Astrocyte of the spinal cord (primary cell): Measurements from ENCODE around the gene POLR1E.

Experiments used
- DNase-seq: peaks from one replicate; pipeline ENCODE4 v3.0.0; 2011; ENCODE audit warnings: low read depth, low spot score
- H3K4me3 ChIP-seq: 2 replicates; pipeline ENCODE4 v1.5.1; 2011; ENCODE audit warnings: low read depth, mild to moderate bottlenecking, low read length, moderate library complexity
- CTCF ChIP-seq: IDR thresholded peaks from 2 replicates; pipeline ENCODE4 v1.5.1; 2012; ENCODE audit warnings: low read depth, mild to moderate bottlenecking, low read length, inconsistent platforms
- in situ Hi-C: cut with HindIII; loops from 2 replicates; pipeline ENCODE4 v1.10.0; 2017; ENCODE audit warnings: low sequenced_read_pairs

Gene POLR1E

GRCh38 chr9:37442556-37442955 lies 43.2 kb upstream of the POLR1E start:
- no peak for DNase-seq
- no peak overlapping the region for H3K4me3 ChIP-seq
- in situ Hi-C loops = no loop called here
- TF ChIP-seq CTCF = no peak

GRCh38 chr9:37443566-37443965 lies 42.2 kb upstream of the POLR1E start:
- TF ChIP-seq CTCF = no peak
- no peak for DNase-seq
- no peak overlapping the region for H3K4me3 ChIP-seq
- in situ Hi-C loops = no loop called here

- H3K4me3 ChIP-seq = no peak overlapping the region
- no peak for DNase-seq
- TF ChIP-seq CTCF = no peak
- in situ Hi-C loops = no loop called here
Measured at GRCh38 chr9:37444890-37445289, 40.9 kb upstream of the POLR1E start.

- no peak for DNase-seq
- in situ Hi-C loops = no loop called here
- no peak overlapping the region for H3K4me3 ChIP-seq
- TF ChIP-seq CTCF = no peak
Measured at GRCh38 chr9:37445832-37446231, 39.9 kb upstream of the POLR1E start.

- no peak for TF ChIP-seq CTCF
- in situ Hi-C loops = no loop called here
- no peak for DNase-seq
- H3K4me3 ChIP-seq = no peak overlapping the region
Measured at GRCh38 chr9:37446401-37446800, 39.3 kb upstream of the POLR1E start.

GRCh38 chr9:37447111-37447510 lies 38.6 kb upstream of the POLR1E start:
- in situ Hi-C loops = no loop called here
- TF ChIP-seq CTCF = no peak
- DNase-seq = no peak

GRCh38 chr9:37449862-37450632 lies 35.7 kb upstream of the POLR1E start:
- no peak for TF ChIP-seq CTCF
- in situ Hi-C loops = no loop called here
- DNase-seq = no peak
- no peak overlapping the region for H3K4me3 ChIP-seq

More at GRCh38 chr9:37447111-37447510, 38.6 kb upstream of the POLR1E start:
- H3K4me3 ChIP-seq = no peak overlapping the region
